Measurements from ENCODE around the gene TMEM181.

Gene TMEM181

DNA sequence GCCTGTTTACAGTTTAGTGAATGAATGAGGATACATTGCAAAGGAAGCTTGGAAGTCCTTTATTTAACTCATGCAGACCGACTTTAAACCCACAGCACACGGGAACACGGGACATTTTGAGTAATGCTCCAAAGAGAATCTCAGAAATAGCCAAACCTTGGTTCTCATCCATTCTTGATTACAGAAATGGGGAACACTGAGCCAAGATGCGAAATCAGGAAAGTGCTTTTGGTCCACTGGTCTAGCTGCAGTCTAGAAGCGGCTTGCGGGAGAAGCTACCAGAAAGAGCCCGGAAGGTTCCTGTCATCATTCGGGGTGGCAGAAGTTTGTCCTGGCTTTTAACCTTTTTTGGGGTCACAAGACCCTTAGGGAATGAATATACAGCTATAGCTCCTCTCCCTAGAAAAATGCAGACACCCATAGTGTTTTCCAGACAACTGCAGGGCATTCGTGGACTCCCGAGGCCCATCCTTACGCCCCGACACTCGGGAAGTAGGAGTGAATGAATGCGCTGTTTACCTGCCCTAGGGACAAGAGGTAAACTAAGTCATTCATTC, 475 bp upstream of the TMEM181 start:
- DNase-seq (ENCODE audit: low spot score), result no peak
- TF ChIP-seq, protein P1, sequence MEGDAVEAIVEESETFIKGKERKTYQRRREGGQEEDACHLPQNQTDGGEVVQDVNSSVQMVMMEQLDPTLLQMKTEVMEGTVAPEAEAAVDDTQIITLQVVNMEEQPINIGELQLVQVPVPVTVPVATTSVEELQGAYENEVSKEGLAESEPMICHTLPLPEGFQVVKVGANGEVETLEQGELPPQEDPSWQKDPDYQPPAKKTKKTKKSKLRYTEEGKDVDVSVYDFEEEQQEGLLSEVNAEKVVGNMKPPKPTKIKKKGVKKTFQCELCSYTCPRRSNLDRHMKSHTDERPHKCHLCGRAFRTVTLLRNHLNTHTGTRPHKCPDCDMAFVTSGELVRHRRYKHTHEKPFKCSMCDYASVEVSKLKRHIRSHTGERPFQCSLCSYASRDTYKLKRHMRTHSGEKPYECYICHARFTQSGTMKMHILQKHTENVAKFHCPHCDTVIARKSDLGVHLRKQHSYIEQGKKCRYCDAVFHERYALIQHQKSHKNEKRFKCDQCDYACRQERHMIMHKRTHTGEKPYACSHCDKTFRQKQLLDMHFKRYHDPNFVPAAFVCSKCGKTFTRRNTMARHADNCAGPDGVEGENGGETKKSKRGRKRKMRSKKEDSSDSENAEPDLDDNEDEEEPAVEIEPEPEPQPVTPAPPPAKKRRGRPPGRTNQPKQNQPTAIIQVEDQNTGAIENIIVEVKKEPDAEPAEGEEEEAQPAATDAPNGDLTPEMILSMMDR (IDR thresholded peaks at IDR 0.05; ENCODE audit: extremely low read depth, missing control alignments), result no peak

DNA sequence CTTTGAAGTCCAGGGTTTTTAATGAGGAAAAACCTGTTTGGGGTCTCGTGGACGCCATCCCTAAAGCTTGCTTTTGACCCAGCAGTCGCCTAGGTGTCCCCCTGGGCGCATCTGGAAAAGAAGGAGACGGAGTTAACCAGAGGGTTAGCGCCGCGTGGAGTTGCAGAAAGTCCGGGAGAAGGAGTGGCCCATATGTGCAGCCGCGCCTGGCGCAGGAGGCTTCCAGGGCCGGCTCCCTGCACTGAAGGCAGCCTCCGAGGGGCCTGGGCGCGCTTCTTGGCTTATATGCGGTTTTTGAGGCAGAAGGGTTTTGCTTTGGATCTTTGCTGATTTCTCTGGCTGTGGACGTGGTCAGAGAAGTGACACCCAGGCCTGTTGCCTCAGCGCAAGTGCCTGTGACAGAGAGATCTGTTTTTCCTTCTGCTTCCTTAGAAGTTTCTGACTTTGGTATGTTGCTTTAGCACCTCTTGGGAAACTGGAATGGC, 987 bp downstream of the TMEM181 start:
- TF ChIP-seq, protein P1 (IDR thresholded peaks at IDR 0.05; ENCODE audit: extremely low read depth, missing control alignments), result no peak
- no peak for DNase-seq (ENCODE audit: low spot score)

DNA sequence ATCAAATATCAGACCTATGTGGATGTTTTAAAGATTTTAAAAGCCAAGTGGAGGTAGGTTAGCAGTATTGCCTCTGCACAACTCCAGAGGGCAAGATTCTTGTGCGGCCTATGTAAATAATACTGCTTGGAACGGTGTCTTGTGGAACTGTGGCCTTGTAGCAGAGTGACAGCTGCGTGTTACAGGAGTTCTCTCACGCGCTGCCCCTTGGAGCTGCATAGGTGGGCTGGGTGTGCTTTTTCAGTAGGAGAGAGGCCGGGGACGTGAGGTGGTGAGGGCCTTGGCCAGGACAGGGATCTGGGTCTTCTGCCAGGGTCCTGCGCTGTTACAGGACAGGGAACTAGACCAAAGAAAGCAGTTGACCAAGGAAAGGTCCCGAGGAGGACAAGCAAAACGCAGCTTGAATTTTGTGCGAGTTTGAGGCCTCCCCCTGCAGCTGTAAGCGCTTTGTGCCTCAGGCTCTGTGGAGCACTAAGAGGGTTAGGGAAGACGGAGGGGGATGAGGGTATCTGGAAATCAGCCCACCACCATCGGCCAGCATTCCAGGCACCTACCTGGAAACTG, 1.5 kb downstream of the TMEM181 start:
- DNase-seq (ENCODE audit: low spot score), result no peak
- TF ChIP-seq, protein P1 (IDR thresholded peaks at IDR 0.05; ENCODE audit: extremely low read depth, missing control alignments), result no peak

DNA sequence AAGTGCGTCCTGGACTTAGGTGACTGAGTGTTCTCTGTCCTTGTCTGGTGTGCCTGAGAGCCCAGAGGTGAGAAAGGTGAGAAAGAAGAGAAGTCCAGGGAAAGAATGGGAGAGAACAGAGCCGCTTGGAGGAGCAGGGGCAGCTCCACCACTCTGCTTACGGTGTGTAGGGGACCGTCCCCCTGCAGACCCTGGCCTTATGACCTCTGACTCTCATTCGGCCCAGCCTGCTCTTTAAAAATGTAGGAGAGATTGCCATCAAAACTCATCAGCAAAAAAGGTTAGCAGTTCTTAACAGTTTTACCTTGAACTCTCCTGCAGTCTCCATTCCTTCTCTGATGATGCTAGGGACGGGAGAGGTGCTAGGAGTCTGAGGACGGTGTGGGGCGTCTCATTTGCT, 2.0 kb downstream of the TMEM181 start:
- DNase-seq (ENCODE audit: low spot score), result no peak
- TF ChIP-seq, protein P1 (IDR thresholded peaks at IDR 0.05; ENCODE audit: extremely low read depth, missing control alignments), result no peak

DNA sequence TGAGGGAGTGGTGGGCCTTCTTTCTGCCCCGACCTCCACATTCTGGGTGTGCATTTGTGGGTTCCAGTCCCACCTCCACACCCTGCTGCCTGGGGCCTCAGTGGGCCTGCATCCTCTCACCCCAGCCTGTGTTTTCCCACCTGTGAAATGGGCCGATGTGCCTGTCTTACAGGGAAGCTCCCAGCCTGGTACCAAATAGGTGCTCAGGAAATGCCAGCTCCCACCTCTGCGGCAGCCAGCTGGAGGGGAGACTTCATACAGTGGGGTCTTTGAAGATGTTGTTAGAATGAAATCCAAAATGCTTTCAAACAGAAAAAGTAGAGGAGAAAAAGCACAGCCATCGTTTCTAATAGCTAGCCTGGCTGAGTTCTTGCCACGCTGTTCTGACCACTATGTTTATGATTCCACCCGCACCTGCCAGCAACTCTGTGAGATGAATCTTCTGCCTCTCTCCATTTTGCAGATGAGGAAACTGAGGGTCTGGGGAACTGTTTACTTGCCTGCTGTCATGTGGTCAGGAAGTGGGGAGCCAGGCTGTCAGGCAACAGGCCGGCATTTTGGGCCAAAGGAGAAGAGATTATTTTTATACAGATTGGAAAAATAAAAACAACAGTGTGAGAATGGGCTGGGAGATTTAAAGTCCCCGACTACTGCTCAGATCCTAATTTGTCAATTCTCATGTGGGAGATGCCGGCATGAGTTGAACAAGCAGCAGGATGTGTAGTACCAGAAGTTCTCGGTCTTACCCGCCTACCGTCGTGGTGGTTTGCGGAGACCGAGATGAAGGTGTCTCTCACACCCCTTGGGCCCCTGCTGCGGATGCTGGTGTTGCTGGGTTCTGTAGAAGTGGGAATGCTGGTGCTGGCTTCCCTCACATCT, 4.6 kb downstream of the TMEM181 start:
- no peak for DNase-seq (ENCODE audit: low spot score)
- TF ChIP-seq, protein P1 (IDR thresholded peaks at IDR 0.05; ENCODE audit: extremely low read depth, missing control alignments), result no peak

DNA sequence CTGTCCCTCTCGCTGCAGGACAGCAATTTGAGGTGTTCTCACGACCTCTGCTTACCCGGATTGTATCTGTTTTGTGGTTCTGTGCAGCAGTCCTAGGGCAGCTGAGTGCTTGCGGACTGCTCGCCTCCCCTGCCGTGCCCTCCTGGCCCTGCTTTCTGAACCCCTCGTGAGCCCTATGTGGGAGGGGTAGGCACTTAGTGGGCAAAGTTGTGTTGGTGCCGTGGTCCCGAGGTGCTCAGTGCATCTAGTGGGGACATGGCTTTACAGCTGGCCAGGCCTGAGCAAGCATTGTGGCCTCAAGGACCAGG, 5.2 kb downstream of the TMEM181 start:
- DNase-seq (ENCODE audit: low spot score), result no peak
- TF ChIP-seq, protein P1 (IDR thresholded peaks at IDR 0.05; ENCODE audit: extremely low read depth, missing control alignments), result no peak

DNA sequence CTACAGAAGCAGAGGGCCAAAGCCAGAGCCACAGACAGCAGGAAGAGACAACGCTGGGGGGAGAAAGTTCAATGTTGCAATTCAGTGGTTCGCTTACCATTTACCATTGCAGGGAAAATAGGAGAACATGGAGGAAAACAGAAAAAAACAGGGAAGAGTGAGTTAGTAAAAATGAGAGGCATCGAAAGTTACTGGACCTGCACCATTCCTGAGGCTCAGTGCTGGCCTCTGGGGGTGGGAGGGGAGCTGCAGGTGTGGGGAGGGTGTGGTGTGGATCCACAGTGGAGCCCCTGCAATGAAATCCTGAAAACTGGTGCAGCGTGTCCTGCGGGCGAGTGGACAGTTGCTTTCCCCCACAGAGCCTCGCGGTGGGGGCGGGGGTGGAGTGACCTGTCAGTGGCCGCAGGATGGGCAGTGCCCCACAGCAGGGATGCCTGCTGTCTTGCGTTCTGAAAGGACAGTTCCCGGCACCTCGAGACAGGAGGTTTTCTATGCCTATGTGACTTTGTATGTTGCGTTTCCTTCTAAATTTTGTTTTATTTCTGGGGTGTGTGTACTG, 5.7 kb downstream of the TMEM181 start:
- no peak for DNase-seq (ENCODE audit: low spot score)
- TF ChIP-seq, protein P1 (IDR thresholded peaks at IDR 0.05; ENCODE audit: extremely low read depth, missing control alignments), result no peak

All from GM20000 (cell line).